HG03342 (cell line): ENCODE measurements around the gene ELMO1.

Experiments used
- ATAC-seq: cut with Tn5 transposase; IDR thresholded peaks from one replicate; pipeline ENCODE4 v1.9.1; 2021; ENCODE audit warnings: mild to moderate bottlenecking, moderate library complexity; ENCODE audit not compliant: unreplicated experiment

The ELMO1 gene

DNA sequence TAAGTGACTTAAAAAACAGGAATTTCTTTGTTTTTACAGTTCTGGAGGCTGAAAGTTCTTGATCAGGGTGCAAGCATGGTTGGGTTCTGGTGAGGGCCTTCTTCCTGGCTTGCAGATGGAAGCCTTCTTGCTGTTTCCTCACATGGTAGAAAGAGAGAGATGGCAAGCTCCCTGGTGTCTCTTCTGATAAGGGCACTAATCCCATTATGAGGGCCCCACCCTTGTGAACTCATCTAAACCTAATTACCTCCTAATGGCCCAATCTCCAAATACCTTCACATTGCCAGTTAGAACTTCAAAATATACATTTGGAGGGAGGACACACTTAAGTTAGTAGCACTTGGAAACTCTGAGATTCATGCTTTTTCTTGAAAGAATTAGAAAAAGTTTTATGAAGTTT is 410.0 kb downstream of the ELMO1 start:
- no peak for ATAC-seq

DNA sequence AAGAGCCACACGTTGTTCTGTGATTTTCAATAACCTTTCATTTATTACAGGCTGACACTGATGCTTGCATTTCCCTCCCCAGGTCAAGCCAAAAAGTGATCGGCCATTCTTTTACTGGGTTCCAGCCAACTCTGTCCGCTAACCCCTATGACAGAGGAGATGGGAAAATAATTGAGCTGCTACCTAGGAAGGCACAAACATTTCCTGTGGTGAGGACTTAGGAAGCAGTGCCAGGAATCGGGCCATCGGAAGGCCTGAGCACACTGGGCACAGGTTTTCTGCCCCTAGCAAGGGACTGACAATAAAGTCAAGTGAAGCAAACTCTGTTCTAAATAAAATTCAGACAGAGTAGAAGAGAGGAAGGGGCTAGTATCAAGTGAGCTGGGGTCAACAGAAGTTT is 411.4 kb downstream of the ELMO1 start:
- no peak for ATAC-seq

DNA sequence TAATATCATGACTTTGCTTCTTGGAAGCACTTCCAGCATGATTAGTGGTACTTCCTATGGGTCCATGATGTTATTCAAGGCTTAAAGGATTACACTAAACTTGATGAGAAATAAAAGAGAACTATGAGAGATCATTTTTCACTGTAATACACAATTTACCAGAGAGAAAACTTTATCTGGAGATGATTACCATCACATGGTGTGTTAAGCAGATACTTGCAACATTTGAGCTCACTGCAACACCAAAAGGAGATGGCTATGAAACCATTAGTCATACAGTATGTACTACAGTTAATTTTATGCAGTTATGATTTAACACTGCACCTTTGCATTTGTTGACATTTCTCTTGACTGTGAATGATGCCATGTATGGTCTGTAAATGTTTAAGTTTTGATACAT is 413.0 kb downstream of the ELMO1 start:
- ATAC-seq, result no peak

DNA sequence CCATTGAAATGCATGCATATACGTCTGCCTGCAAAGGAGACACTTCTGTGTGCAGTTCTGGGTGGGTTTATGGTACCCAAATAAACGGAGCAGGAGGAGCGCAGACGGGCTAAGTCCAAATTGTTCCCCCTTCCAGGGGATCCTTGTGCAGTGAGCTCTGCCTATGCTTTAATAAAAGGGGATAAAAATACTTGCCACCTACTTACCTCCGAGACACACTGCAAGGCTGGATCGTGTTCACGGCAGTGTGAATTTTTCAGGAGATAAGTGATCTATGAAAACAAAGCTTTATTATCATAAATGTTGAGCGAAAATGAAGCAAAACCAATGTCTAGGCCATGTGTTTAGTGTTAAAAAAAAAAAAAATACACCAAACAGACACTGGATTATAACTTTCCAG is 415.5 kb downstream of the ELMO1 start:
- ATAC-seq, result no peak

DNA sequence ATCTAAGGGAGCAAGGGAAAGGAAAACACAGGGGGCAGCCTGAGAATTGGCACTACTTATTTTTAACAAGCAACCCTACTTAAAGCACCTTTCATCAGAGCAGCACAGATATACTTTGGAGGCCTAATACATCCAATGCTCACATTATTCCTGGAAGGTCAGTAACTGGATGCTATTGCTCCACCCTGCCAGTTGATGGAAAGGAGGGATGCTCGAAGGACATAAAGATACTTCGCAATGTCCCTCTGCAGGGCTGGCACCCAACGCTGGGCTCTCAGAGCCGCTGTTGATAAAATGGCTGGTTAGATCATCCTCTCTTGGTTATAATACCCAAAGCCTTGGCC is 416.4 kb downstream of the ELMO1 start:
- no peak for ATAC-seq

GRCh38 chr7:37031571-37032257 is 416.9 kb downstream of the ELMO1 start:
- no peak for ATAC-seq

DNA sequence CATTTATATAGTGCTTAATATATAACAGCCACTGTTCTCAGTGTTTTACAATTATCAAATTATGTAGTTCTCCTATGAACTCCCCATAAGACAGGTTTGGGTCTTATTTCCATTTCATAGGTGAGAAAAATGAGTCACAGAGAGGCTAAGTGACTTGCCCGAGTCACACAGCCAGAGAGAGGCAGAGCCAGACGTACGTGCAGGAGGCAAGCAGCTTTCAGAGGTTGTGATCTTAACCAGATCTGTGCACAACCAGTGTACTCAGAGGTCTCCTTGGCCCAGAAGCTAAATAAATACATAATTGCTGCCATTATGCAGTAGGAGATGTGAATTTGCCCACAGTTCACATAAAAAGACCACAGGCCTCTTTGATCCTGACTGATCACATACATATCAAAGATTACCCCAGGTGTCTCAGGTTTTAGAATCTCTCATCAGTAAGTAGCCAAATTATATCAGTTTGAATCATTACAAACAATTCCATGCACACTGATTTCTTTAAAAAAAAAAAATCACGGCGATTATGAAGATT is 419.7 kb downstream of the ELMO1 start:
- no peak for ATAC-seq

DNA sequence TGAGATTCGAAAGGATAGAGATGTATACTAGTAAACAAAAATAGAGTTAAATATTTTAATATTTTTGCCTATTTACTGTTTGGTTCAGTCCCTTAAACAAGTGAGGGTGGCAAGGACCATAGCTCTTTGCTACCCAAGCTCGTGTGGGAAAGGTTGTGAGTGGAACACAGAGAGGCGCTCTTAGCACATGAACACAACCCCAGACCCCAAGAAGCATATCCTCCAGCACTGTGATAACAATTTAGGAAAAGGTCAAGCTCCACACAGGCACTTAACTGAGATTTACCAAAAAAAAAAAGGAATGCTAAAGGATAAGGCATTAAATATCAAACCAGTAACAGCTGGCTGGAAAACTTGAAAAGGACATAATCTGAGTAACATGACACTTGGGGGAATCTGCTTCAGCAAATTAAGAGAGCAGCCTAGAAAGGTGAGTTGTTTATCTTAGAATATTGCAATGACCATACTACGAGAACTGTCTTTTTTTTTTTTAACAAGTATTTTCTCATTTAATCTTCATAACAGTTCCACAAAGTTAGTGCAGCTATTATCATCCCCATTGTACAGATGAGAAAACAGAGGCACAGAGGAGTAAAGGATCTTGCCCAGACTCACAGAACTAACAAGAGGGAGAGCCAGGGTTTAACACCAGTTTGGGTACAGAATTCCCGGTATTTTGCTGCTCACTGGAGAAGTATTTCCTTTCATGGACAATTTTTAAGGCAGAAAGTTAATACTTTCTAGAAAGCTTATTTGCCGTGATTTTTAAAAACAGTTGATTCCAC is 420.9 kb downstream of the ELMO1 start:
- no peak for ATAC-seq

GRCh38 chr7:37027104-37027503 is 421.6 kb downstream of the ELMO1 start:
- ATAC-seq, result no peak

GRCh38 chr7:37018954-37019353 is 429.7 kb downstream of the ELMO1 start:
- ATAC-seq, result peak; percentile 69

- ATAC-seq, result no peak
Observed at GRCh38 chr7:37016064-37016878, 432.4 kb downstream of the ELMO1 start.

- no peak for ATAC-seq
Observed at GRCh38 chr7:37015353-37016034, 433.2 kb downstream of the ELMO1 start.

DNA sequence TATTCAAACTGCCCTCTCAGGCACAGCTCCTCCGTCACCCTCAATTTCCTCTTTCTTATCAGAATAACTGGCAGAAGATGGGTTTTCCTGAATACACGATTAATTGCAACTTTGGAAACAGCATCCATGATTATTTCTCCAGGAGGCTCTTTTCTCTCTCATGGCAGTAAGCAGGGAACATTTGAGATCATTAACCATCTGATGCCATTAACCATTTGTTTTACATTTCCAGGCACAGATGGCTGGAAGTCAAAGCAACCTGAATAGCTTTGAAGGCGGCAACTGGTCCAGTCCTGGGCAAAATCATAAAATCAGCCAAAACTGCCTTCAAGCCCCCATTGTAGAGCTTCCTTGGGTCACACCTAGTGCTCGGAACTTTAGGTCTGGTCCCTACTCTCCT is 434.9 kb downstream of the ELMO1 start:
- ATAC-seq, result no peak

DNA sequence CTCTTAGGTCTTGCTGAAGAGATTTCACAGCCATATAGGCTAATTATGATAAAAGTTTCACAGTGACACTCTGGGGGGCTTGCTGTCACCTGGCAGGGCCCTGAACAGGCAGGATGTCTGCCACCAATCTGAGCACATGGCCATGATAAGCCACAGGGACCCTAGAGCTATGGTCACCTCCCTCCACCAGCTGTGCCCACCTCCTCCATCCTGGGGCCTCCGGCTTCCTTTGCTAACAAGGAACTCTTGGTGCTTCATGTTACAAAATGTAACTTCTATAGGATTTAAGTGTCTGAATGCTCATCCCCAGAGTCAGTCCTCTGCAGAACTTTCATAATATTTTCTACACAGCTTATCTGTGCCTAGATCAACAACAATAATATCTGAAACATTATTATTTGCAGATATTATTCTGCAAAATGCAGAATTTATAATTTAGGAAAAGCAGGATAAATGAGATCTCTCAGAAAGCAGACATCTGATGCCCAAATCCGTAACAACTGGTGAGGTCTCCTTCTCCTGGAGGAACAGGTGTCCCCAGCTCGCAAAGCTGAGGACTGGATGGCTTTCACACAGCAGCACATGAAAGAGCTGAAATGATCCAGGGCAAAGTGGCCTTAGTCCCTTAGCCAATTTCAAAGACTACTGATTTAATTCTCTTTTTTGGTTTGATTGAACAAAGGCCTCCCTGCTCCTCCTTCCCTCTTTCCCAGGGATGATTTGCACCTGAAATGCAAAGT is 437.3 kb downstream of the ELMO1 start:
- ATAC-seq, result no peak

- ATAC-seq, result no peak
Observed at GRCh38 chr7:37009125-37009675, 439.5 kb downstream of the ELMO1 start.

- ATAC-seq, result no peak
Observed at GRCh38 chr7:37007691-37008090, 441.0 kb downstream of the ELMO1 start.

DNA sequence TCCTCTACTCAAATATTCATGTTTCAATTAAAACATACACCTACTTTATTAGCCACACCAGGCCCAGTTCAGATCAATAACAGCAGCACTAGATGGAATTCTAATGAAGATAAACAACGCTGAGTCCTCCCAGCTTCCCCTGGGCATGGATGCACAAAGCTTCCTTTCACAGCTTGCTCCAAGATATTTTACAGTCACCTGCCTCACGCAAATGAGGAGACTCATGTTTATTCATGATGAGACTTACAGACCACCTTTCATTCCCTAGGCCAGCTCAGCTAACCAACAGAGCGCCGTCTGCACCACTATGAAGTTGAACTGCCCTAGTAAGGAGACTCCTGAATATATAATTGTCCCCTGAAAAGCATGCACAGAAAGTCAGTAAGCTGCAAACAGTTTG is 441.4 kb downstream of the ELMO1 start:
- no peak for ATAC-seq

GRCh38 chr7:37006764-37007163 is 441.9 kb downstream of the ELMO1 start:
- ATAC-seq, result no peak

GRCh38 chr7:37000511-37000910 is 448.2 kb downstream of the ELMO1 start:
- no peak for ATAC-seq
